LNCAP (cell line): ENCODE data around the gene ABCC11.

Experiments used
- TF ChIP-seq, protein P1 (sequence below): fragments of 450-650 bp; IDR thresholded peaks from 2 replicates; pipeline ENCODE4 v1.5.1; 2017; ENCODE audit warnings: mild to moderate bottlenecking

ABCC11 gene

DNA sequence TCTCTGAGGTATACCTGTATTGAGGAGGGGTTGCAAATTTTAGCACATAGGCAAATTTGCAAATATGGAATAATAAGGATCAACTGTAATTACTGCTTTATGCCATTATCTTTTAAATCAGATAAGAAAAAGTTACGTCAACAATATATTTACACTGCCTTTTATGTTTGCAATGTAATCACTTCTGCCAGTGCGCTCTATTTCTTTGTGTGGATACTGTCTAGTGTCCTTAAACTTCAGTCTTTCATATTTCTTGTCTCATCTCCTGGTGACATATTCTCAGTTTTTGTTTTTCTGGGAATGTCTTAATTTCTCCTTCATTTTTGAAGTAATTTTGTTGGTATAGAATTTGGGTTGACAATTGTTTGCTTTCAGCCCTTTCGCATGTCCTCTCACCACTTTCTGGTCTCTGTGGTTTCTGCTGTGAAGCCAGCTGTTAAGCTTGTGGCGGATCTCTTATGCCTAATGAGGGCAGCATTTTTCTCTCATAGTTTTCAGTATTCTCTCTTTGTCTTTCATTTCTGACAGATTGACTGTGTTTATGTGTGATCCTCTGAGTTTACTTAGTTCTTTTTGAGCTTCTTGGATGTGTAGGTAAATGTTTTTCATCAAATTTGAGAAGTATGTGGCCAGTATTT is 37.6 kb upstream of the ABCC11 start:
- TF ChIP-seq, protein P1, sequence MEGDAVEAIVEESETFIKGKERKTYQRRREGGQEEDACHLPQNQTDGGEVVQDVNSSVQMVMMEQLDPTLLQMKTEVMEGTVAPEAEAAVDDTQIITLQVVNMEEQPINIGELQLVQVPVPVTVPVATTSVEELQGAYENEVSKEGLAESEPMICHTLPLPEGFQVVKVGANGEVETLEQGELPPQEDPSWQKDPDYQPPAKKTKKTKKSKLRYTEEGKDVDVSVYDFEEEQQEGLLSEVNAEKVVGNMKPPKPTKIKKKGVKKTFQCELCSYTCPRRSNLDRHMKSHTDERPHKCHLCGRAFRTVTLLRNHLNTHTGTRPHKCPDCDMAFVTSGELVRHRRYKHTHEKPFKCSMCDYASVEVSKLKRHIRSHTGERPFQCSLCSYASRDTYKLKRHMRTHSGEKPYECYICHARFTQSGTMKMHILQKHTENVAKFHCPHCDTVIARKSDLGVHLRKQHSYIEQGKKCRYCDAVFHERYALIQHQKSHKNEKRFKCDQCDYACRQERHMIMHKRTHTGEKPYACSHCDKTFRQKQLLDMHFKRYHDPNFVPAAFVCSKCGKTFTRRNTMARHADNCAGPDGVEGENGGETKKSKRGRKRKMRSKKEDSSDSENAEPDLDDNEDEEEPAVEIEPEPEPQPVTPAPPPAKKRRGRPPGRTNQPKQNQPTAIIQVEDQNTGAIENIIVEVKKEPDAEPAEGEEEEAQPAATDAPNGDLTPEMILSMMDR, result peak; percentile 28; the same call in 1 of the 2 replicates

DNA sequence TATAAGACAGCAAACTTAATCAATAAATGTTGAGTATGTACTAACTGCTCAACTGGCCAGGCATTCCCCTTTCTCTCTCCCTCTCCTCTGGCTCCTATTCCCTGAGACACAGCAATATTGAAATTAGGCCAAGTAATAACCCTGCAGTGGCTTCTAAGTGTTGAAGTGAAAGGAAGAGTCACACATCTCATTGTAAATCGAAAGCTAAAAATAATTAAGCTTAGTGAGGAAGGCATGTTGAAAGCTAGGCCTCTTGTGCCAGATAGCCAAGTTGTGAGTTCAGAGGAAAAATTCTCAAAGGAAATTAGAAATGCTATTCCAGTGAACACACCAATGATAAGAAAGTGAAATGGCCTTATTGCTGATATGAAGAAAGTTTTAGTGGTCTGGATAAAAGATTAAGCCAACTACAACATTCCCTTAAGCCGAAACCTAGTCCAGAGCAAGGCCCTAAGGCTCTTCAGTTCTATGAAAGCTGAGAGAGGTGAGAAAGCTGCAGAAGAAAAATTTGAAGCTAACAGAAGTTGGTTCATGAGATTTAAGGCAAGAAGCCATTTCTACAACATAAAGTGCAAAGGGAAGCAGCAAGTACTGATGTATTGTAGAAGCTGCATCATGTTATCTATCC is 35.4 kb upstream of the ABCC11 start:
- TF ChIP-seq, protein P1, result no peak

DNA sequence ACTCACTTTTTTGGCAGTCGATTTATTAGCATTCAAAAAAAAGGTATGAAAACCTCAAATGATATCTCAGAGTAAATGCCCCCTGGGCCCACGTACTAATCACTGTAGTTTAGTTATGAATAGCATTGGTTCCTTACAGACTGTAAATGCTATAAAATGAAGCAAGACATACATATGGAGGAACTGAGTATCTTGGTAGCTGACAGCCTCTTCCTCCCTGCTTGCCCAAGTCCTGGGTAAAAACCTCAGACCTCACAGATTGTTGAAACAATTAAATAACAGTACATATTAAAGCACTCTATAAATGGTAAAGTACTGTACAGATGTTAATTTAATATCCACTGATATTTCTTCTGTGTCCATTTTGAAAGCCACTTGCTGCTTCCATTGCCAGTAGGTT is 33.2 kb upstream of the ABCC11 start:
- TF ChIP-seq, protein P1, result no peak

DNA sequence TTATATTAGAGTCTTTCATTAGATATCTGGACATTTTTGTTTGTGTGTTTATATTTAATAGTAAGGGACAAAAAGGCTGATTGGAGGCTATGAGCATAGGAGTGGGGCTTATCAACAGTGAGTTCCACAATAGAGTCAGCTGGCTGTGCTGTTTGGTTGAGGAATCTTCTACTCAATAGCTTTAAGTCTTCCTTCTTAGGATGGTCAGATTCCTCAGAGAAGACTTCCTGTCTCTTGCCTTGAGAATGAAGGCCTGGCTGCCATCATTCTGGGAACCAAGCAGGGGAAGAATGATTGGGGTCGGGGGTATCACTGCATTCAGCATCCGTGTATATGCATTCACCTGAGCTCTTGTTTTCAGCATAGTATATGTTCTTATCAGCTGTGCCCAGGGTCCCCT is 31.9 kb upstream of the ABCC11 start:
- TF ChIP-seq, protein P1, result no peak

DNA sequence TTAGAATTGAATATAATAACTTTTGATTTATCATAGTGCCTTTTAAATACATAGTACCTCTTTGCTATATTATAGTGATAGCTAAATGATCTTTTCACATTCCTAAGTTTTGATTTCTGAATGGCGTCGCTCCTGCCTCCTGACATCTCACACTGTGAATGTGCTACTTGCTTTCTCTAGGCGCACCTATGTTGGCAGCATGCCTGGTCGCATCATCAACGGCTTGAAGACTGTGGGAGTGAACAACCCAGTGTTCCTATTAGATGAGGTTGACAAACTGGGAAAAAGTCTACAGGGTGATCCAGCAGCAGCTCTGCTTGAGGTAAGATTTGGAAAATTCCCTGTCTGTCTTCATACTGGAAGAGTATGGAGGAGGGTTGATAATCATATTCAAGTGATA is 29.8 kb upstream of the ABCC11 start:
- TF ChIP-seq, protein P1, result no peak

DNA sequence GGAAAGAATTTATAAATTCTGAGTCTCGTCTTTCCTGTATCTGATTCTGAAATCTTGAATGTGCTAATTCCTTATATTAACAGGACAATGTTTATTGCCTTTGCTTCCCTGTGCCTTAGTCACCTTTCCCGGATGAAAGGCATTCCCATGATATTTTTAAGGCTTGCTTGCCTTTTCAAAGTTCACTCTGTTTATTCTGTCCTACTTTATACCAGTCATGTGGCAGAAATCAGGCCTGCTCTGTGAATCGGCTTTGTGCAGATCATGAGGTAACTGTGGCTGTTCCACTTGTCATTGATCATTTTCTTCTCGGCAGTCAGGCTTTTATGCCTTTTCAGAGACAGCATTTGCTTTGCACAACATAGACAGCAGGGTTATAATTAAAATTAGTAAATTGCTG is 28.8 kb upstream of the ABCC11 start:
- TF ChIP-seq, protein P1, result no peak

DNA sequence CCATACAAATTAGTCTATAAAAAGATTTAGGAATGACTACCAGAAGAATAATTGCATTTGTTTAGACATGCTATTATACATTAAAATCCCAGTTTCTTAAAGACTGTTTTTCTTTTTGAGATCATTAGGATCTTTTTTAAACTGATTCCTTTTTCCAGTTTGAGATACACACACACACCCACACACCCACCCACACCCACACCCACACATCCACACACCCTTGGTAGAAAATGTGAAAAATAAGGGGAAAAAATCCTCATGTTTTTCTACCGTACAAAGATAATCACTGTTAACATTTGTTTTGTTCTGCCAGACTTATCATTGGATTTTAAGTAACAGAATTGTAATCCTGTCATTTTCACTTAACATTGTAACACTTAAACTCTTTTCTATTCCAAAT is 27.1 kb upstream of the ABCC11 start:
- TF ChIP-seq, protein P1, result no peak
